Hepatic stellate cell (primary cell): ENCODE data around the gene TEX2.
"Not testable (repeated sequence)": the region's sequence is repeated elsewhere in the genome, so short reads cannot be mapped to it uniquely, and the experiment has no call there.

Source experiments
- DNase-seq: peaks from one replicate; pipeline ENCODE4 v3.0.0; 2011; ENCODE audit warnings: low spot score

TEX2 gene

GRCh38 chr17:64264891-64265290 lies 1.8 kb upstream of the TEX2 start:
- DNase-seq, result no peak

- DNase-seq, result peak; percentile 42
These were observed 661 bp downstream of the TEX2 start for GRCh38 chr17:64262198-64262999.

DNA sequence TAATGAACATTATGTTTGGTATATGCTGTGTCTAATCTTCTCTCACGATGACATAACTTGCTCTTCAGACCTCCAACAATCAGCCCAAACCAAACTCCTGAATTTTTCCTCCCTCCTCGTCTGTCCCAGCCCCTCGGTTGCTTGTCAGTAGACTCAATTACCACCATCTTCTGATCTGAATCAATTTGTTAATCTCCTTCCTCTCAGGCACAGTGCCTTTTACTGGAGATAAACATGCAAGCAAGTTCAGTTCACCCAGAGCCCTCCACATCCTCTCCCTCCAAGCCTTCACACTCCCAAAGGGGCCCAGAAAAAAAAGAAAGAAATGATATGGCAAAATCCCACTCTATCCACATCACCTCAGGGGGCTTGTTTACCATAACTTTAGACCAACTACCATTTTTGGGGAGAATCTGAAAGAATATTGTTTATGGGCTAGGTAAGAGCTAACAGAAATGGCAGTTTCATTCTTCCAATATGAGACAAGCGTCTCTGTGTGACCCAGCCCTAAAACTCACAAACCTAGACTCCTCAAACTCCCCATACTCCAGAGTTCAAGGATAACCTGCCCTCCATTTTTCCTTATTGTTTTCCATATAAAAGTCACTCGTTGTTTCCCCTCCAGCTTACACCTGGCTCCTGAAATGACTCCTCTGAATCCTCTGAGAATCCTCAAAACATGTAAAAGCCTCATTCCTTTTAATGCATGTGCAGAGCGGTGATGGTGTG lies 1.5 kb downstream of the TEX2 start:
- DNase-seq, result no peak

- DNase-seq, result no peak
These were observed 2.2 kb downstream of the TEX2 start for GRCh38 chr17:64260886-64261285.

DNA sequence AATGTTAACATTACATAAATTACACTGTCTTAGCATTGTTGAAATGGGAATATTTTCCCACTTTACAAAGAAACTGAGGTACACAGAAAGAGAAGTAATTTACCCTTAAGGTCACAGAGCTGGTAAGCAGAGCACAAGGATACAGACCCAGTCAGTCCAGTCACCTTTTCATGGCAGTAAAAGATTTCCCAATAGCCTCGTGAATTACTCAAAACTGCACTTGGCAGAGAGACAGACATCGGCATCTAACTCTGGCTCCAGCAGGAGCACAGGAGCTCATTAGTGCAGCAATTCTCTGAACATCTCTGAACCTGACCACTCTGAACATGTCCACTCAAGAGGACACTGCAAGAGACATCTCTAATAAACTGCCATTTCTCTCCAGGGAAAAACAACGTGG lies 3.1 kb downstream of the TEX2 start:
- DNase-seq, result no peak

DNA sequence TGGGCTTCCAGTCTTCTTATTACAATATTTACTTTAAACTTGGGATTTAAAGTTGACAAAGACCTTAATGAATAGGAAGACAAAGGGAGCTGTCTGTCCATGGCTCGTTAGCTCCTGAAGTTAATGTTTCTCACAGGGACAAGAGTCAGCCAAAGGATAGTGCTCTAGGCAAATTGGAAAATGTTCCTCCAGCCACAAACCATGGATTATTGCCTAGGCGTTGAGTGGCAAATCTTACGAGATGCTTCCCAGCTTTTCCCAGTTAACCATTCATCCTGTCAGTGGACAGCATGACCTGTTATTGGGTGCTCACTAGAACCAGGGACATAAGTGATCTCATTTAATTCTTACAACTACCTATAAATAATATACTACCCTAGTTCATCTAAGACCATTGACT lies 3.6 kb downstream of the TEX2 start:
- DNase-seq, result no peak

GRCh38 chr17:64256913-64257807 lies 5.9 kb downstream of the TEX2 start:
- no peak for DNase-seq

GRCh38 chr17:64255764-64256163 lies 7.3 kb downstream of the TEX2 start:
- DNase-seq, result no peak

DNA sequence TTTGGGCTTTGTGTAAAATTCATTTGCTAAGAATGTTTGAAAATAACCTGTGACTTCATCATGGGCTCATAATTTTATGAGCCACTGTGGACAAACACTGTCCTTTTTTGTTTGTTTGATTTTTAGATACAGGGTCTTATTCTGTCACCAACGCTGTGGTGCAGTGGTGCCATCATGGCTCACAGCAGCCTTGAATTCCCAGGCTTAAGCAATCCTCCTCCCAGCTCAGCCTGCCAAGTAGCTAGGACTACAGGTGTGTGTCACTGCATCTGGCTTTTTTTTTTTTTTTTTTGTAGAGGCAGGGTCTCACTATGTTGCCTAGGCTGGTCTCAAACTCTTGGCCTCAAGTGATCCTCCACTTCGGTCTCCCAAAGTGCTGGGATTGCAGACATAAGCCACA lies 8.3 kb downstream of the TEX2 start:
- no peak for DNase-seq

GRCh38 chr17:64253470-64253869 lies 9.6 kb downstream of the TEX2 start:
- no peak for DNase-seq

GRCh38 chr17:64252831-64253230 lies 10.2 kb downstream of the TEX2 start:
- no peak for DNase-seq

GRCh38 chr17:64250233-64250835 lies 12.7 kb downstream of the TEX2 start:
- DNase-seq, result no peak

GRCh38 chr17:64247836-64248235 lies 15.2 kb downstream of the TEX2 start:
- DNase-seq, result no peak

- DNase-seq, result no peak
These were observed 17.6 kb downstream of the TEX2 start for GRCh38 chr17:64245218-64246145.

DNA sequence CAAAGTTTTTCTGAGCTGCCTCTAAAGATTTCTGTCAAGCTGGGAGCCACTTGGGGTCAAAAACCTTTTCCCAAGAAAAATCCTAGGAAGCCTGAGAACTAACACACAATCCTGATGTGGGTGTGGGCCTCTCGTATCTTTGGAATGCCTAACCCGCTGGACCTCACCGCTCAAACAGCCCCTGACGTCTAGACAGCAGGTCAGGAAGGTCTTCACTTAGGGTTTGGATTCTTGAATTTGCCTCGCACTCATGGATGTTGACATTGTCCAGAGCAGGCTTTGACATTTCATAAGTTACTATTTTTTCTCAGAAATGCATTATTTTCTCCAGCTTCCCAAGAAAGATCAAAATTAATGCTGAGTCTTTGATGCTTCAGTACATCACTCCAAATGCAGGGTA lies 18.9 kb downstream of the TEX2 start:
- peak; percentile 79 for DNase-seq

DNA sequence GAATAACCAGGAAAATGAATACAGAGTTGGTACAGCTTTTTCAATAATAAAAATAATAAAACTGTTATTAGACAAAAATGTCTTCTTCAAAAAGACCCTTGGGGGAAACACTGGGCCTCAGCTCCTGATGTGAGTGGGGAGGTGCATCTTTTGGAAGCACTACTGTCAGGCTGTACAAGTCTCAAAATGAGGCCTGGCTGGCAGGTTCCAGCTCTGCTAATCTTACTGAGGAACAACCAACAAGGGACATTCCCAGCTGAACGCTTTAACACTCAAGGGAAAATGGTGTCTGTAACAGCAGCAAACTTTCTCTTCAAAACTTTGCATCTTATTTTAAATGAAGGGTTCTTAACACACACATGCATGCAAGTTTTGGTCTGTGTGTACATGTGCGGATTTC lies 19.7 kb downstream of the TEX2 start:
- DNase-seq, result no peak

DNA sequence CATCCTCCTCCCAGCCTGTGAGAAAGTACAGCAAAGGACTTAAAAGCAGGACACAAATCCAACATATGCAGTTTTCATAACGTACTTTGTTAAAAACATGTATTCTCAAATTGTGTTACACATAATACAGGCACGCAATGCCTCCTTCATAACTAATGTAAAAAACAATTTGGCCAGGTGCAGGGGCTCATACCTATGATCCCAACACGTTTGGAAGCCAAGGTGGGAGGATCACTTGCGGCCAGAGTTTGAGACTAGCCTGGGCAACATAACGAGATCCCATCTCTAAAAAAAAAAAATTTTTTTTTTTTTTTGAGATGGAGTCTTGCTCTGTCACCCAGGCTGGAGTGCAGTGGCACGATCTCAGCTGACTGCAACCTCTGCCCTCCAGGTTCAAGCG lies 20.4 kb downstream of the TEX2 start:
- no peak for DNase-seq

- peak; percentile 78 for DNase-seq
These were observed 22.2 kb downstream of the TEX2 start for GRCh38 chr17:64240741-64241347.

- peak; percentile 28 for DNase-seq
These were observed 22.8 kb downstream of the TEX2 start for GRCh38 chr17:64240261-64240740.

GRCh38 chr17:64238449-64238848 lies 24.6 kb downstream of the TEX2 start:
- not testable (repeated sequence) for DNase-seq
